ENCODE measurements around the gene ATP10D.

Gene ATP10D

DNA sequence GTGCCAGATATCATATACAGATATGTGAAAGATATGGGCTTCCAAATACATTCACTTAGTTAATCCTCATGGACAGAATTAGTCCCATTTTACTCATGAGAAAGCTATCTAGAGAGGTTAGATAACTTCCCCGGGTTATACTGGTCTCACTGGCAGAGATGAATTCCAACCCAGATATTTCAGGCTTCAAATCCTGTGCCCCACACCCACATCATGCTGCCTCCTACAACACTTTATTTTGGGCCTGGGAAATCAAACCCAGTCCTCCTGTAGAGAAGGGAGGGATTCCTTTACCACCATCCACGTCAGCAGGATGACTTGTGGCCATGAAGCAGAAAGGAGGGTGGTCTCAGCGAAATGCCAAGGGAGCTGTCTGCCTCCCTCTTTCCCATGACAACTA, 113.8 kb downstream of the ATP10D start:
- no peak for DNase-seq

DNA sequence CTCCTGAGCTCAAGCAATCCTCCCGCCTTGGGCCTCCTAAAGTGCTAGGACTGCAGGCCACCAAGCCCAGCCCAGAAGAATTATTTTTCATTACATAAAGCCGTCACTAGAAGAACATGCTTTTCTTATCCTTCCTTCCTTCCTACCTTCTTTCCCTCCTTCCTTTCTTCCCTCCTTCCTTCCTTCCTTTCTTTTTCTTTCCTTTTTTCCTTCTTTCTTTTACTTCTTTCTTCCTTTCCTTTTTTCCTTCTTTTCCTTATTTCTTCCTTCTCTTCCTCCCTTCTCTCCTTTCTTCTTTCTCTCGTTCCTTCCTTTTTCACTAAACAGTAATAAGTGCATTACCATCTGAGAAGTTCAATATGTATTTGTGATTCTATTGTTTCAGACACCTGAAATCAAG, 121.4 kb downstream of the ATP10D start:
- DNase-seq = no peak

DNA sequence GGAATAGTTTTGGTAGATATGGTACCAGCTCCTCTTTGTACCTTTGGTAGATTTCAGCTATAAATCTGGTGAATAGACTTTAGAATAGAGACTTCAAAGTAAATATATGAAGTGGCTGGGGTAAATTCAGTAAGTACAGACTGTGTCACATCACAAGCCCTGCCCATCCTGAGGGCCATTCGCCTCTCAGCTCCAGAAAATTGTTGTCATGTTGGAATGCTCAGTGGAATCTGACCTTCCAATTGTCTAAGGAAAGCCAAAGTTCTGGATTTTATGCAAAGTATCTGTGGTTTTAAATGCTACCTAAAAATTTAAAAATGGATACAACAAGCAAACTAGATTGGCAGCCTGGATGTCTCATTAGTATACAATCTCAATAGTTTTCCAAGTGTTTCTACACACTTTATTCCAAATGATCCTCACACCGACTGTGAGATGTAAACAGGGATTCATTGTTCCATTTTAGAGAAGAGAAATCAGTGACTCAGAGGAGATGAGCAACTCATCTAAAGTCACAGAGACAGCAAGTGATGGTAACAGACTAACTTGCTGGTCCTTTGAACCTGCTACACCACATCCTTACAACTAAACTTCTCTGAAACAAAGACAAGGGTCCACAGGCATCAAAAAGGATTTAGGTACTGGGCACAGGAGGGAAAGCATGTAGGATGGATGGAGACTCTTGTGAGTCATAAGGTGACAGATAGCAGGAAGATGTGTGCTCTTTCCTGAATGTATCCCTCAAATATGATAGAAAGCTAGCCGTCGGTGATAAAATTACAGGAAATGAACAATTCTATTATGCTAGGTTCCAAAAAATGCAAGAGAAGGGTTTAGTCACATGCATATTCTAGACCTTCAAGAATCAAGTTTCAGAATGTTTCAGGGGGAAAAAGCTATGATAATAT, 127.3 kb downstream of the ATP10D start:
- no peak for DNase-seq

DNA sequence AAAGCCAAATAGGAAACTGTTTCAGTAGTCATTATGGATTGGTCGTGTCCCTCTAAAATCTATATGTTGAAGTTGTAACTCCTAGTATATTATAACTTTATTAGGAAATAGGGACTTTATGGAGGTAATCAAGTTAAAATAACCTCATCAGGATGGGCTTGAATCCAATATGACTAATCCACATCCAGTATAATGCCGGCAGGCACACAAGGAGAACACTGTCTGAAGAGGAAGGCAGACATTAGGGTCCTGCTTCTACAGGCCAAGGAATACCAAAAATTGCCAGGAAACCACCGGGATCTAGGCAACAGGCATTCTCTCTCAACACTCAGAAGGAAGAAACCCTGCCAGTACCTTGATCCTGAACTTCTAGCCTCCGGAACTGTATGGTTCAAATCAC, 130.3 kb downstream of the ATP10D start:
- no peak for DNase-seq

DNA sequence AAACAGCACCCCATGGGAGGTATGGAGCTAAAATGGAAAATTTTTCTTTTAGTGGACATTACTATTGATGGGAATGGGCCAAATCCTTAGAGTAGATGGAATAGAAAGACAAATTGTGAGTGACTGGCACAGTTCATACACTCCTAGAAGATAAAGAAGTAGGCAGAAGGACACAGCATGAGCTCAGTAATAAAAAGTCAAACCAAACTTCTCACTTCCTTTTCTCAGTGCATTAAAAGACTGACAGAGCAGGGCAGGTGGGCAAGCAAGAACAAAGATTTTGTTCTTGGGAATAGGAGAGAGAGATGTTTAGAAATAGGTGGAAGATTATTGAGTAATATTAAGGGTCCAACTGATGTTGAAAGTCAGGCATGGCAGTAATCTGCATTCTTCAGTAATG, 132.5 kb downstream of the ATP10D start:
- no peak for DNase-seq

DNA sequence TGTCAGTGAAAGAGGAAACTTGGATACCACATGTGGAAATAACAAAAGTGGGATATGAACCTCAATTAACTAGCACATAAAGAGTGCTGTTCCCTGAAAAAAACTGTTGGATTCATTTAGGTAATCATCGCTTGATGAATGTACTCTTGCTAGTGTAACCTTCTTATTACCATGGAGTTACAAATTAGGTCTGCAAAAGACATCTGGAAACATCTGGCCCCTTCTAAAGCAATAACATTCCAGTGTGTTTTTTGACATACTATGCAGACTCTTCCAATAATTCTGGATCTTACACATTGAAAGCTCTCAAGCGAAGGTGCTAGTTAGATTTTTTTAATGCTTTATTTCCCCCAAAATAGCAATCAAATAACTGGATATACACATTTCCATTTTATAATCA, 134.6 kb downstream of the ATP10D start:
- no peak for DNase-seq

DNA sequence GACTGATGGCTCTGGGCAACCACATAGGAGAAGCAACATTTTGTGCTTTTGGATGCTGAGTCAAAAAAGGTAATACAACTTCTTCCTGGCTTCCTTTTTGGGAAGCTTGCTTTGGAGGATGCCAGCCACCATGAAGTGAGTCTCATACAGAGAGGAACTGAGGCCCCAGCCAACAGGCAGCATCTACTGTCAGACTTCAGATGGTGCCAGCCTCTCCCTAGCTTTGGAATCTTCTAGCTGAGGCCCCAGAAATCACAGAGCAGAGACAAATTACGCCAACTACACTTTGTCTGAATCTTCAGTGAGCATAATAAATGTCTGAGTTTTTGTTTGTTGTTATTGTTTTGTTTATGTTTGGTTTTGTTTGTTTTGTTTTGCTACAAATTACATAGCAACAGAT, 136.1 kb downstream of the ATP10D start:
- DNase-seq = no peak

DNA sequence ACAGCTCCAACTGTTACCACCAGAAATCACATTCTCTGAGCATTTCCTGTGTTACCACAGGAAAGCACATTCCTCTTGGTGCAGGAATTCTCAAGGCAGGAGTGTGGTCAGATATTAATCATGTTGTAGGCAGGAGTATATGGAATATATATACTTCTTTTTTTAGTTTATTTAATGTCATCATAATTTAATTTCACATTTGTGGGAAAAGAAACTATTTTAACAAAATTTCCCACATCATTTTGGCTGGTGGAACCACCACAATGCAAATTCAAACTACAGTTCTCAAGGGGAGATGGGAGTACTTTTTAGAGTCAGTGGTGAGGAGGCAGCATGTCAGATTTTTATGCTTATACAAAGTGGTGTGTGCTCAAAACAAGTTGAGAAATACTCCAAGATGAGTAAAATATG, 139.0 kb downstream of the ATP10D start:
- no peak for DNase-seq

DNA sequence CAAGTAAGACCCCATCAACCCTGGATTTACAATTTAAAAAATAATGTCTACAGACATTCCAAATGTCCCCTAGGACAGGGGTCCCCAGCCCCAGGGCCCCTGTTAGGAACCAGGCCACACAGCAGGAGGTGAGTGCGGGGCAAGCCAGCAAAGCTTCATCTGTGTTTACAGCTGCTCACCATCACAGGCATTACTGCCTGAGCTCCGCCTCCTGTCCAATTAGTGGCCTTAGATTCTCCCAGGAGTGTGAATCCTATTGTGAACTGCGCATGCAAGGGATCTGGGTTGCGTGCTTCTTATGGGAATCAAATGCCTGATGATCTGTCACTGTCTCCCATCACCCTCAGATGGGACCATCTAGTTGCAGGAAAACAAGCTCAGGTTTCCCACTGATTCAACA, 146.1 kb downstream of the ATP10D start:
- DNase-seq = no peak

DNA sequence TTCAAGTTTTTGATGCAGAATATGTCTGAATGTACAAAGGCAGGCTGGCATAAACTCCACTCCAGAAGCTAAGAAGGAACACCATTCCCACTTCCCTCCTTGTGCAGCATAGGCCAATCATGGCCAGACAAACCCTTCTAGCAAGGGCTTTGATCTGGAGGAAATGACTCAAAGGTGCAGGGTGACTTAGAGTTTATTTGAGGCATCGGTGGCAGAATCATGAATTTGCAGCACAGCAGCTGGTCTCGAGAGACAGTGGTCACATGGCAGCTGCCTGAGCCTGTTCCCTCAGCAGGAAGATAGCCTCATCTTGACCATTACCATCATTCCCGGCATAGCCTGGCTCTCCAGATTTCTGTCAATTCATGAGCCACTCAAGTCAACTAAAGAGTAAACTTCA, 154.5 kb downstream of the ATP10D start:
- DNase-seq = no peak

DNA sequence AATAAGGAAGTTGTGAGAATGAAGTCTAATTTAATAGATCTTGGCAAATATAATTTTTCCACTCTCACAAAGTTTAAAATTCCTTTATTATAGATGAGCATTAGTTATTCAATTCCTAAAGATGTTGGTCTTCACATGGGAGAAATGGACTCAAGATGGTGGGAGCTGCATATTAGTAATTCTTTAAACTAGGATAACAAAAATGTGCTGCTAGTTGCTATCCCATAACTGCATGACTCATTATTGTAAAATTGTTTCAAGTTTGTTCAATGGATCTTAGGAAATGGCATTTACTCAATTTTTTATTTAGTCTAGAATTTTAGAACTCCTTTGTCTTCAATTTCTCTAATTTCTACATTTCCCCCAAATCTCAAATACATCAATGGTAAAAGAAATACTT, 155.8 kb downstream of the ATP10D start:
- DNase-seq = no peak

DNA sequence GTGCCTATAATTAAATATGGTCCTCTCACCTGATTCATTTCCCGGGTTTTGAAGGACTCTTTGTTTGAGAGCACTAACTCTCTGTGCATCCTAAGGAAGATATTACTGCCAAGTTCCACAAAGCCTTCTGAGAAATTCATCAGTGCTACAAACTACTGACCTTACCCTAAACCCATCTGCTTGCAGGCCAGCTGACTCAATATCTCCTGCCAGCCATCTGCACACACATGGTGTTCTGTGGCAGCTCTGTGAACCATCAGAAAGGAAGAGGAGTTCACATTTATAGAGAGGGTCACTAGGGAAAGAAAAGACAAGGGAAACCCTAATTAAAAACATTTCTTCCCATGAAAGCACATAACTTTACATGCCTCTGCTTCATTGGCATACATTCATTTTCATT, 156.7 kb downstream of the ATP10D start:
- DNase-seq = no peak

DNA sequence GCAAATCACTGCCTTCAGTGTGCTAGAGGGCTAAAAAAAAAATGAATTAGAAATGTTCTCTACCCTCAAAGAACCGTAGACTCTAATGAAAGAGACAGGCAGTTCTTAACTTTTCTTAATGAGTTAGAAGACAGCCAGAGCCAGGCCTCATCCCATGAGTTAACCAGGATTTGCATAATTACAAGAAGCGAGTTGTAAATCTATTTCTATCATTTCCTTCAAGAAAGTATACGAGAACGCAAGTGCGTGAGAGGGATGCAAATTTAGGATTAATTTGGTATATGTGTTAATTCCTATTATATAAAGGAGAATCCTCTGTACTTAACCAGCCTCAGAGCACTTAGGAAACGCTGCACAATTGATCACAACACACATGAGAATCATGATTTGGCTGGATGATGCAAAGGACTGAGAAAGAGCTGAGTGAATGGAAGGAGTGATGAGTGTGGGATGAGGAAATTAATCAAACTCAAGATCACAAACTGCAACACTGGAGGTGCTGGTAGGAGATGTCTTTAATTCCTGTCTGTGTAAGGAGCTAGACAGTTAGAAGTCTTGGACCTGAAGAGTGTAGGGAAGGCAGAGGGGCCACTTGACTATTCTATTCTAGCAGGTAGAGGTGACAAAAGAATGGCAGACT, 157.2 kb downstream of the ATP10D start:
- DNase-seq = no peak
